IPS-18a (cell line): Measurements from ENCODE around the gene UBE2L5.
A peak's percentile ranks its signal among the peaks of the same experiment; 100 is the strongest.

Experiments used
- H3K27ac ChIP-seq: one replicate; pipeline ENCODE4 v1.5.1; 2013; ENCODE audit warnings: low read length
- H3K27me3 ChIP-seq: one replicate; pipeline ENCODE4 v1.6.1; 2013; ENCODE audit warnings: mild to moderate bottlenecking, low read length; ENCODE audit not compliant: control insufficient read depth, insufficient read depth
- H3K36me3 ChIP-seq: one replicate; pipeline ENCODE4 v1.6.1; 2013; ENCODE audit warnings: low read depth, low read length; ENCODE audit not compliant: control insufficient read depth
- H3K4me1 ChIP-seq: one replicate; pipeline ENCODE4 v1.6.1; 2013; ENCODE audit warnings: low read depth, low read length; ENCODE audit not compliant: control insufficient read depth
- H3K4me3 ChIP-seq: one replicate; pipeline ENCODE4 v1.5.1; 2013; ENCODE audit warnings: low read length
- H3K9ac ChIP-seq: one replicate; pipeline ENCODE4 v1.6.1; 2013; ENCODE audit warnings: mild to moderate bottlenecking, low read length, moderate library complexity
- H3K9me3 ChIP-seq: one replicate; pipeline ENCODE4 v1.6.1; 2013; ENCODE audit warnings: low read depth, low read length; ENCODE audit not compliant: control insufficient read depth

The UBE2L5 gene

DNA sequence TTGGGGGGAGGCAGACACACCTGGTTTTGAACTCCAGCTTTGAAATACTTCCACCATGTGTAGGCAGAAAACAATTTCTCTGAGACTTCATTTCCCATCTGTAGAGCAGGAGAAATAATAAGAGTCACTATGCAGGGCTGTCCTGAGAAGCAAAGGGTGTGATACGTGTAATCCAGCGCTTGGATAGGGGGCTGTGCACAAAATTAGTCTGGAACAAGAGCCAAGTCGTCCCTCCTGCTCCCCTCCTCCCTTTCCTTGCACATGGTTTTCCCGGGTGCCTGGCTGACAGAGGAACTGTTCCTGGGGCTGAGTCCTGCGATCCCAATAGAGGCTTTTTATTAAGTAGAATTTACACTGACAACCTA is 29.6 kb upstream of the UBE2L5 start:
- peaks cover 13% of the 10 kb centered on the region for H3K4me1 ChIP-seq
- no peaks in the 10 kb centered on the region for H3K36me3 ChIP-seq
- no peak overlapping the region for H3K9ac ChIP-seq
- no peak overlapping the region for H3K27ac ChIP-seq
- H3K4me3 ChIP-seq, result no peak overlapping the region
- H3K27me3 ChIP-seq, result no peaks in the 10 kb centered on the region
- no peaks in the 10 kb centered on the region for H3K9me3 ChIP-seq

DNA sequence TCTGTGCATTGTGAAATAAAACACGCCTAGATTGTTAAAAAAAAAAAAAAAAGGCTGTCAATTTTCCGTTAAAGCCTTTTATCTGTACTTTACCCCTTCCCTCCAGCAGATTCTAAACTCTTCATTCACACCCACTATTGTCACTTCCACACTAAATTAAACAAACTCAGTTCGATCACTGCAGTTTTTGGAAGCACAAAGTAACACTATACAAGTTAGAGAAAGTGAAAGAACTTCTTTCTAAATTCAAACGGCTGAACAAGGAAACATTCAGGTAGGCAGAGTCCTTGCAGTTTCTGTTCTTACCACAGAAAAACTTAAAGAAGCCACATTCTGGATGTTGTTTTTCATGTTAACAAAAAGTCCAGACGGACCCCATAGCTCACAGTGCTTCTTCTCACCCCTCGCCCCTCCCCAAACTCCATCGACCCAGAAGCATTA is 27.5 kb upstream of the UBE2L5 start:
- Histone ChIP-seq H3K9me3 (no peaks in the 10 kb centered on the region), H3K27ac (no peak overlapping the region), H3K4me1 (peaks cover 13% of the 10 kb centered on the region), H3K36me3 (no peaks in the 10 kb centered on the region), H3K9ac (peak overlapping the region; percentile 26), H3K27me3 (no peaks in the 10 kb centered on the region), H3K4me3 (peak overlapping the region; percentile 70)

DNA sequence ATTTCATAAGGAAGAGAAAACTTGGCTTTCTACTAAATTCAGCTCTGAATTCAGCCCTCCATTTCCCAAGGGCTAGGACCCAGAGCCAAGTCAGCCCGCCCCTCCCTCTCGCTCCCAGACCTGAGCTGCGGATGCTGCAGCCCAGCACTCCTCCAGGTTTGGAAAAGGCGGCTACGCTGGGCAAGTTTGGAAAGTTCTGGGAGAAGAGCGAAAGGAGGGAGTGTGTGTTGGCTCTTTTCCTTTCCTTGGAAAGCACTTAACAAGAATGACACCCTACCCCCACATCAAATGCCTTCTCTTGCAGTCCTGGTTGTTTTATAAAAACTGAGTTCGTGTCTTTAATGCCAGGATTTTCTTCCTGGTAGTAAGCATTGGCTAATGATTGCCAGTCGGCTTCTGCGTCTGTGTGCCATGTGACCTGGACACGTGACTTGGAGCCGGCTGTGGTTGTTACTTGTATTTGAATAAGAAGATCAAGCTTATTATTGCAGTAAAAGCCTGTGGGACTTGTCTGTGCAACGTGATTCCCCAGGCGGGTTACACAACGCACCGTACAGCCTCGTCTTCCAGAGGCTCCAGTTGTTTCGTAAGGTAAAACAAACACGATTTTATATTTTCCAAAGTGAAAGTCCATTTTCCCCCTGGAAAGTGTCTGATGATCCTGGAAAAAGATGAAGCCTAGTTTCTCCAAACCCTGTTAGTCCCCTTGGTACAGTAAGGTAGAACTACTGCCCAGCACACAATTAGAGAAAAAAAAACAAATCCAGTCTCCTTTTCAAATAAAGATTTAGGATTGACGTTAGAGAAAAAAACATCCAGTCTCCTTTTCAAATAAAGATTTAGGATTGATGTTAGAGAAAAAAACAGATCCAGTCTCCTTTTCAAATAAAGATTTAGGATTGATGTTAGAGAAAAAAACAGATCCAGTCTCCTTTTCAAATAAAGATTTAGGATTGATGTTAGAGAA is 26.8 kb upstream of the UBE2L5 start:
- Histone ChIP-seq H3K27me3 (no peaks in the 10 kb centered on the region), H3K4me1 (peaks cover 13% of the 10 kb centered on the region), H3K9ac (peak overlapping the region; percentile 26), H3K4me3 (peak overlapping the region; percentile 70), H3K36me3 (no peaks in the 10 kb centered on the region), H3K9me3 (no peaks in the 10 kb centered on the region), H3K27ac (no peak overlapping the region)

DNA sequence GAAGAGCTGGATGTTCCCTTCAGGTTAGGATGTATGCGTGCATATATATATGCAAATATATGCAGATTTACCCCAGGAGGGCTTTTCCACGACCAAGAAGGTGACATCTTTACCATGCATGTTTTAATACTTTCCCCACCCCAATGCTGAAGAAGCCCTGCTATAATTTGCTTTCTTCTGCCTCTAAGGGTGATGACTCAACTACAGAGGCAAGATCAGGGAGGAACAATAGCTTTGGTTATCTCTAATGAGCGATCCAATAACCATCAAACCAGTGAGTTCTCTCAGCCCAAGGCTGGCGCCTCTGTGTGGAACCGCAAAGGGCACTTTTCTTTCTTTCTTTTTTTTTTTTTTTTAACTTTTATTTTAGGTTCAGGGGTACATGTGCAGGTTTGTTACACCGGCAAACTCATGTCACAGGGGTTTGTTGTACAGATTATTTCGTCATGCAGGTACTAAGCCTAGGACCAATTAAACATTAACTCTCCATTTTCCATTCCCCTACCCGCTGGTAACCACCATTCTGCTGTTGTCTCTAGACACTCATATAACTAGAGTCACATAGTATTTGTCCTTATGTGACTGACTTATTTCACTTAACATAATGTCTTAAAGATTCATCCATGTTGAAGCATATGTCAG is 25.7 kb upstream of the UBE2L5 start:
- Histone ChIP-seq H3K27me3 (no peaks in the 10 kb centered on the region), H3K9me3 (no peaks in the 10 kb centered on the region), H3K27ac (no peak overlapping the region), H3K36me3 (no peaks in the 10 kb centered on the region), H3K4me3 (no peak overlapping the region), H3K4me1 (peaks cover 19% of the 10 kb centered on the region), H3K9ac (no peak overlapping the region)

DNA sequence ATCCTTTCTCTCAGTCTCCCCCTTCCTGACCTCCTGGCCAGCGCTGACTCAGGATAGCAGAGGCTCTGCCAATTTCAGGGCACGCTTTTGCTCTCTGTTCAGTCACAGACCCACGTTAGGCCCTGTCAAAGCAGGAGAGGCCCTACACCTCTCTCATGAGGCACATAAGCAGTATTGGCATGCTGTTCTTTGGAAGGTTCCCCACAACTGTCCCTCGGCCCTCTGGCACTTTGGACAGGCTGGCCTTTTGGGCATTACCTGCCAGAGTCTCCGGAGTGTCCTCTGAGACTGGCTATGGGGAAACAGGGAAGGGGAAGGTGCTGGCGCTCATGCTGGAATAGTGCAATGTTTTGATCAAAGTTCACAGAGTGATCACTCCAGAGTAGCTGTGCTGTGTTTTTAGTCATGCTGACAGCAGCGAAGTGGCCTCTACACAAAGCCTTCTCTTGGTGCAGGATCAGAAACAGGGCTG is 23.7 kb upstream of the UBE2L5 start:
- Histone ChIP-seq H3K27me3 (no peaks in the 10 kb centered on the region), H3K9ac (no peak overlapping the region), H3K4me3 (no peak overlapping the region), H3K27ac (no peak overlapping the region), H3K4me1 (peaks cover 24% of the 10 kb centered on the region), H3K36me3 (no peaks in the 10 kb centered on the region), H3K9me3 (no peaks in the 10 kb centered on the region)

DNA sequence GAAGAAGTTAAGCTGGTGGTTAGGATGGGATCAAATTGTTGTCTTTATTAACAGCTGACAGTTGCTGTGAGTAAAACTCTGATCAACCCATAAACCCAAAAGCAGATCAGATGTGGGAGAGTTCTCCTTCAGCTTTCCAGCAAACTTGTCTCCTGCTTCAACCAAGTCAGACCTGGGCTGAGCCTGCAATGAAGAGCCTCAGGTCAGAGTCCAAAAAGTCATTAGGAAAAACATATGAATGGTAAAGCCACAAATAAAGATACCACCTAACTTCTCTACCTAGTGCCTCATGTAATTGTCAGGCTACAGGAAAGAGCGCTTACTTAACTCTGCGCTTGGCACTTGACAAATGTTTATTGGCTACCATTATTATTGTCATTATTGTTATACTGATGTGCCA is 21.9 kb upstream of the UBE2L5 start:
- no peak overlapping the region for H3K27ac ChIP-seq
- no peaks in the 10 kb centered on the region for H3K27me3 ChIP-seq
- no peaks in the 10 kb centered on the region for H3K36me3 ChIP-seq
- peaks cover 22% of the 10 kb centered on the region for H3K4me1 ChIP-seq
- no peaks in the 10 kb centered on the region for H3K9me3 ChIP-seq
- no peak overlapping the region for H3K9ac ChIP-seq
- H3K4me3 ChIP-seq, result no peak overlapping the region

DNA sequence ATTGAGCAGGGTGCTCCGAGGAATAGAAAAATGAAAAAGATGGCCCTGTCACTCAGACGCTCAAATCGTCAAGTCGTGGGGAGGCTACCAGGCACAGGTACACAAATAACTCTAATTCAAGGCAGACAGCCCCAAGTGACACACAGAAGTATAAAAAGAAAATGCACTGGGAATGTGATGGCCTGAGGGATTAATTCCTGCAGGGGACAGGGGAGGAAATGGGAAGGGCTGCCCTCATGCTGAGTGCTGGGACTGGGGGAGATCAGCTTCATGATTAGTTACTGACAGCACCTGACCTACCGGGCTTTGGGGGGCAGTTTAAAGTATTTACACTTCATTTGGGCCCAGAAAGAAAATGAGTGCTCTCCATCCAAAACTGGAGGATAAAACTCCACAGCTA is 20.9 kb upstream of the UBE2L5 start:
- no peaks in the 10 kb centered on the region for H3K9me3 ChIP-seq
- peaks cover 13% of the 10 kb centered on the region for H3K4me1 ChIP-seq
- H3K27me3 ChIP-seq, result no peaks in the 10 kb centered on the region

DNA sequence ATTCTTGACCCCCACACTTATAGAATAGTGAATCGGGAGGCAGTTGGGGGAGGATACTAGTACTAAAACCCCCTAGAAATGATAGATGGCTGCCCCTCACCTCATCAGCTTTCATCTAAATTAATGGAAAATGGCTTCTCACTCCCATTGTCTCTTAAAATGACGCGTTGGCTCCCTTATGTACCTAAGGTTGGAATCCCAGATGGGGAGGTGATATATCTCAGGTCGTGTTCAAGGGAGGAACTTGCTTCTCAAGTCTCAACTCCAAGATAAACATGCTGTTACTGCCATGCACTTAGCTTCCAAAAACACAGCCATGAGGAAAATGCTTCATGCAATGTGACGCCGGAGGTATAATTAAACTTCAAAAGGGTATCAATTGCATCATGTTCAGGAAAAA is 18.8 kb upstream of the UBE2L5 start:
- no peak overlapping the region for H3K27ac ChIP-seq
- no peak overlapping the region for H3K4me3 ChIP-seq
- H3K4me1 ChIP-seq, result peaks cover 11% of the 10 kb centered on the region
- no peak overlapping the region for H3K9ac ChIP-seq
- H3K36me3 ChIP-seq, result no peaks in the 10 kb centered on the region
- no peaks in the 10 kb centered on the region for H3K9me3 ChIP-seq
- H3K27me3 ChIP-seq, result peaks cover 5% of the 10 kb centered on the region

More for the DNA sequence above, 20.9 kb upstream of the UBE2L5 start:
- no peaks in the 10 kb centered on the region for H3K36me3 ChIP-seq
- no peak overlapping the region for H3K9ac ChIP-seq
- H3K4me3 ChIP-seq, result no peak overlapping the region
- H3K27ac ChIP-seq, result no peak overlapping the region

DNA sequence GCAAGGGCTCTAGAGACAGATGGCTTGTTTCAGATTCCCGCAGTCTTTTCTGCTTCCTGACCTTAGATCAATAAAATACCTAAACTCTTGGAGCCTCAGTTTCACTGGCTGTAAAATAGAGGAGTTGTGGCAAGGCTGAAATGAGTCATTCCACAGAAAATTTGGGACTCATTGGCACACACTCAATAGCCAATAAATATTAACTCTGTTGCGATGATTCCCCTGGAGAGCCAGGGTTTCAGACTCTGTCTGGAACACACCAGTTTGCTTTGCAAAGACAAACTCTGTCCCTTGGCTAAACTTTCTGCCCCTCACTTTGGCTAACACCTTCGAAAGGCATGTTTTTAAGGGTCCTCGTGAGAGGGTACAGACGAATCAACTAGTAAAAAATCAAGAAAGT is 18.1 kb upstream of the UBE2L5 start:
- H3K4me3 ChIP-seq, result no peak overlapping the region
- H3K27ac ChIP-seq, result no peak overlapping the region
- H3K4me1 ChIP-seq, result peaks cover 18% of the 10 kb centered on the region
- peaks cover 11% of the 10 kb centered on the region for H3K27me3 ChIP-seq
- H3K36me3 ChIP-seq, result no peaks in the 10 kb centered on the region
- H3K9ac ChIP-seq, result no peak overlapping the region
- H3K9me3 ChIP-seq, result no peaks in the 10 kb centered on the region

DNA sequence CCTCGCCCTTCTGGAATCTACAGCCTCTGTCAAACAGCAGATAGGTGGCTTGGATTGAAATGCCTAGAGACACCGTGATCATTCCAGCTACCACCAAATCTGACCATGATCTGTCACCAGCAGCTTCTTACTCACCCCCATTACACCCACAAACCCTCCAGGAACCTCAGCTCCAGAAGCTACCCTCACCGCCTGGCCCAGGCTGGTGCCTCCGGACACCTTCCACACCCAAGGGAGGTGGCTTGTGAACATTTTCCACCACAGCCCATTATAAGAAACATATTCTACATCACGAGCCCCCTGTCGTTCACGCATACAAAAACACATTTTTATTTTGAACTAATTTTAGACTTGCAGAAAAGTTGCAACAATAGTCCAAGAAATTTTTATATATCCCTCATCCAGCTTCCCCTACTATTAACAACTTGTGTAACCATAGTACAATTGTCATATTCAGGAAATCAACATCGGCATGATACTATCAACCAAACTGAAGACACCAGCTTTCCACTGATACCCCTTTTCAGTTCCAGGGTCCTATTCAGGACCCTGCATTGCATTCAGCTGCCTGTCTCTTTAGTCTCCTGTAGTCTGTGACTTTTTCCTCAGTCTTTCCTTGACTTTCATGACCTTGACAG is 15.4 kb upstream of the UBE2L5 start:
- H3K4me3 ChIP-seq, result no peak overlapping the region
- H3K9ac ChIP-seq, result no peak overlapping the region
- no peaks in the 10 kb centered on the region for H3K9me3 ChIP-seq
- H3K27ac ChIP-seq, result no peak overlapping the region
- peaks cover 13% of the 10 kb centered on the region for H3K4me1 ChIP-seq
- H3K36me3 ChIP-seq, result no peaks in the 10 kb centered on the region
- H3K27me3 ChIP-seq, result peaks cover 20% of the 10 kb centered on the region

DNA sequence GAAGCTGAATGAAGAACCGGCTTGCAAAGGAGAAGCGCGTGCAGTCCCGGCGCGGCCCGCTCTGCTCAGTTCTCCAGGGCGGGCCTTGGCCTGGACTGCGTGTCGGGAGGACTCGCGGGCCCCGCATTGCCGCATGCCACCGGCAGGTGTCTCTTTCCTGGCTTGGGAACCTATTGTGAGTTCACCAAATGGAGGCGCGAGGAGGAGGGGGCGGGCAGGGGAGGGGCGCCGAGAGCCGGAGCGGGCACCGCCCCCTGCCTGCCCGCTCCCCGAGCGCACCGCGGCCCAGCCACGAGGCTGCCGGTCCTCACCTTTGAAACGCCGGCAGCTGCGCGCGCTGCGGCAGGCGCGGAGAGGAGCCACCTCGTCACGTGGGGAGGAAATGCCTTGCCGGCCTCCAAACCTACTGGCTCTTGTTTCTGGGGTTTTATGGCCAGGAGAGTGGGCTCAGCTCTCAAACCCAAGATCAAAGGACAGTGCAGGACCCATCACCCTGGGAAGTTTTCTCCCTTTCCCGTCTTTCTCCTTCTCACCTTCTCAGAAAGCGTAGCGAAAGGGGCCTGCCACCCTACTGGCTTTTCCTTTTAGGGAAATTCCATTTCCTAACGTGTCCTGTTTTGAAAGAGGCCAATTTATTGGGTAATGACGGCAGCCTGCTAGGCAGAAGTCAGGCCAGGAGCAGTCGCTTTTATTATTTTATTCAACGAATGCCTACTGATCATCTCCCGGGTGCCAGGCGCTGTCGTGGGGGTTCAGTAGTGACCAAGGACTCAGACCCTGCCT is 13.8 kb upstream of the UBE2L5 start:
- peaks cover 20% of the 10 kb centered on the region for H3K27me3 ChIP-seq
- peaks cover 11% of the 10 kb centered on the region for H3K4me1 ChIP-seq
- no peaks in the 10 kb centered on the region for H3K9me3 ChIP-seq
- no peaks in the 10 kb centered on the region for H3K36me3 ChIP-seq
- H3K27ac ChIP-seq, result no peak overlapping the region
- H3K4me3 ChIP-seq, result peak overlapping the region; percentile 45
- H3K9ac ChIP-seq, result peak overlapping the region; percentile 53
